Measurements from ENCODE around the gene KANSL1.

DNA sequence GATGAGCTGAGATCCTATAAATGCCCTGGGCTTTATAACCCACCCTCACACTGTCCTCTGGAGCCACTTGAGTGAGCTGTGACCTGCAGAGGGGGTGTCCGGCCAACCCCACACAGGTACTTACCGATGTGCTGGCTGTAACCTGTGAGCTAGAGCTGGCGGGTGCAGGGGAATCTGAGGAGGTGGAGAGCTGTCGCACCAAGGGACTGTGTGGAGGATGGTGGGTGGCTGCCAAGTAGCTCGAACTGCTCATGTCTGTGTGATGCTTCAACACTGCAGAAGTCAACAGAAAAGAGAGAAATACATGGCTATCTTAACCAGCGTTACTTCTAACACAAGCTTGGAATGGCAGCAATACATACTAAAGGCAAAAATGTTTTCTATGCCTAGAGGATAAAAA, 154.8 kb downstream of the KANSL1 start:
- TF ChIP-seq, protein P1, sequence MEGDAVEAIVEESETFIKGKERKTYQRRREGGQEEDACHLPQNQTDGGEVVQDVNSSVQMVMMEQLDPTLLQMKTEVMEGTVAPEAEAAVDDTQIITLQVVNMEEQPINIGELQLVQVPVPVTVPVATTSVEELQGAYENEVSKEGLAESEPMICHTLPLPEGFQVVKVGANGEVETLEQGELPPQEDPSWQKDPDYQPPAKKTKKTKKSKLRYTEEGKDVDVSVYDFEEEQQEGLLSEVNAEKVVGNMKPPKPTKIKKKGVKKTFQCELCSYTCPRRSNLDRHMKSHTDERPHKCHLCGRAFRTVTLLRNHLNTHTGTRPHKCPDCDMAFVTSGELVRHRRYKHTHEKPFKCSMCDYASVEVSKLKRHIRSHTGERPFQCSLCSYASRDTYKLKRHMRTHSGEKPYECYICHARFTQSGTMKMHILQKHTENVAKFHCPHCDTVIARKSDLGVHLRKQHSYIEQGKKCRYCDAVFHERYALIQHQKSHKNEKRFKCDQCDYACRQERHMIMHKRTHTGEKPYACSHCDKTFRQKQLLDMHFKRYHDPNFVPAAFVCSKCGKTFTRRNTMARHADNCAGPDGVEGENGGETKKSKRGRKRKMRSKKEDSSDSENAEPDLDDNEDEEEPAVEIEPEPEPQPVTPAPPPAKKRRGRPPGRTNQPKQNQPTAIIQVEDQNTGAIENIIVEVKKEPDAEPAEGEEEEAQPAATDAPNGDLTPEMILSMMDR (IDR thresholded peaks at IDR 0.05), result no peak
- no peak for TF ChIP-seq EZH2 (IDR thresholded peaks at IDR 0.05; ENCODE audit: borderline replicate concordance, insufficient read depth, low read depth, low read length, poor library complexity, severe bottlenecking)
